GM12878 (cell line): ENCODE data around the gene CCL4L2. TPM values are rescaled to one million over a fixed set of nuclear protein-coding genes. Genes with fewer than 3 reads are reported as not detected.
"Not testable (repeated sequence)": the region's sequence is repeated elsewhere in the genome, so short reads cannot be mapped to it uniquely, and the experiment has no call there.

Experiments
- ATAC-seq: fragments of 200-7000 bp; cut with Tn5 transposase; 3 replicates; pipeline ENCODE4 v1.9.1; 2020; ENCODE audit warnings: mild to moderate bottlenecking, moderate library complexity
- BruUV-seq: library from RNA; stranded (reverse); fragments of 400-500 nt; replicated peaks from 2 replicates; lab custom pipeline; 2021; lab: Mats Ljungman, UMichigan
- CTCF ChIA-PET: fragments of 300-600 bp; sonication (Branson Sonifier 250); formaldehyde crosslinking; extraction: SDS; loops from one replicate; lab custom pipeline; 2021; ENCODE audit warnings: inconsistent platforms; lab: Yijun Ruan, JAX
- POLR2A ChIA-PET: fragments of 350-600 bp; formaldehyde crosslinking; extraction: SDS; loops from one replicate; lab custom pipeline; 2021; ENCODE audit warnings: inconsistent platforms; lab: Charles Lee
- RAD21 ChIA-PET: fragments of 300-600 bp; sonication (Branson Sonifier 250); formaldehyde crosslinking; loops from one replicate; lab custom pipeline; 2023; ENCODE audit warnings: antibody characterized with exemption; ENCODE audit not compliant: unreplicated experiment; lab: Charles Lee
- SMC1A ChIA-PET: fragments of 300-600 bp; sonication (Branson Sonifier 250); formaldehyde crosslinking; loops from one replicate; lab custom pipeline; 2023; ENCODE audit not compliant: unreplicated experiment, uncharacterized antibody; lab: Charles Lee
- DNase-seq: peaks from one replicate; pipeline ENCODE4 v3.0.0-alpha.2; 2011; ENCODE audit warnings: low read depth, low spot score
- FAIRE-seq: peaks from 3 replicates; lab custom pipeline; 2011; peaks lifted over from hg19 to GRCh38; lab: Jason Lieb, UNC
- H2AFZ ChIP-seq: 2 replicates; pipeline ENCODE4 v1.6.0; 2011; ENCODE audit warnings: low read depth, low read length, control low read depth; ENCODE audit not compliant: control insufficient read depth
- H3K27ac ChIP-seq: 2 replicates; pipeline ENCODE4 v1.5.1; 2011; ENCODE audit warnings: control low read depth; ENCODE audit not compliant: control insufficient read depth, insufficient read depth
- H3K27me3 ChIP-seq, 2 experiments: replicated peaks in 1 of 2; 2 replicates each; pipeline versions ENCODE4 v1.6.0 to v1.6.1; 2011; ENCODE audit warnings: low read length in 1 of 2; ENCODE audit not compliant: control insufficient read depth in 2 of 2, insufficient read depth in 2 of 2
- H3K36me3 ChIP-seq, 2 experiments: 2 replicates each; pipeline ENCODE4 v1.5.1; 2011; ENCODE audit warnings: low read length in 1 of 2; ENCODE audit not compliant: control insufficient read depth in 2 of 2, insufficient read depth in 2 of 2
- H3K4me1 ChIP-seq: 2 replicates; pipeline ENCODE4 v1.6.1; 2011; ENCODE audit warnings: mild to moderate bottlenecking, low read length, moderate library complexity, mixed read lengths; ENCODE audit not compliant: control insufficient read depth, insufficient read depth
- H3K4me2 ChIP-seq: 2 replicates; pipeline ENCODE4 v1.6.0; 2011; ENCODE audit warnings: control low read depth; ENCODE audit not compliant: control insufficient read depth, insufficient read depth
- H3K4me3 ChIP-seq: fragments of 200-600 bp; sonication (generic); 2 replicates; pipeline ENCODE4 v1.5.1; 2016
- H3K79me2 ChIP-seq: 2 replicates; pipeline ENCODE4 v1.6.0; 2011; ENCODE audit warnings: low read length; ENCODE audit not compliant: control insufficient read depth, insufficient read depth
- H3K9ac ChIP-seq: 2 replicates; pipeline ENCODE4 v1.8.0; 2011; ENCODE audit warnings: low read length, control low read depth, mixed read lengths; ENCODE audit not compliant: control insufficient read depth, insufficient read depth
- H3K9me3 ChIP-seq: replicated peaks from 3 replicates; pipeline ENCODE4 v1.5.1; 2011; ENCODE audit warnings: mild to moderate bottlenecking, low read length; ENCODE audit not compliant: control insufficient read depth, insufficient read depth
- H4K20me1 ChIP-seq: 2 replicates; pipeline ENCODE4 v1.6.0; 2011; ENCODE audit not compliant: control insufficient read depth, insufficient read depth
- CREB1 ChIP-seq: IDR thresholded peaks from 2 replicates; pipeline ENCODE4 v1.6.1; 2012; ENCODE audit warnings: low read depth, mild to moderate bottlenecking, inconsistent platforms
- NFYB ChIP-seq: IDR thresholded peaks from 2 replicates; pipeline ENCODE4 v1.6.1; 2011; ENCODE audit warnings: low read depth, mild to moderate bottlenecking, low read length, improper control_type of control experiment, moderate library complexity; ENCODE audit not compliant: insufficient read depth
- NR2C1 ChIP-seq: fragments of 450-650 bp; IDR thresholded peaks from 2 replicates; pipeline ENCODE4 v1.6.1; 2017; ENCODE audit warnings: antibody characterized with exemption, mild to moderate bottlenecking, moderate library complexity
- TCF7 ChIP-seq: IDR thresholded peaks from 2 replicates; pipeline ENCODE4 v1.6.1; 2014; ENCODE audit warnings: antibody characterized with exemption, borderline replicate concordance
- WGBS: methylation state at CpG from one replicate; pipeline ENCODE4 v1.1.6; 2016; ENCODE audit warnings: low lambda C conversion rate; ENCODE audit not compliant: insufficient replicate concordance, insufficient coverage; ENCODE audit errors: missing lambda C conversion rate; 5-methylcytosine and 5-hydroxymethylcytosine counted together
- in situ Hi-C: fragments of 300-500 bp; cut with MboI; formaldehyde crosslinking; loops from 9 replicates; pipeline ENCODE4 v1.14.3; 2018; ENCODE audit warnings: mixed read lengths
- intact Hi-C: fragments of 100-400 bp; cut with micrococcal nuclease; formaldehyde crosslinking; loops from one replicate; pipeline ENCODE4 v1.14.2; 2022; ENCODE audit not compliant: unreplicated experiment
- polyA plus RNA-seq, 11 experiments: library from polyadenylated mRNA; depleted of rRNA in 4 of 11; unstranded in 6 of 11; stranded (reverse) in 5 of 11; fragments of >200 nt; fragmentation: Nextera tagmentation in 4 of 11; fragmentation: Illumina TruSeq in 1 of 11; extraction: Ambion mirVana in 4 of 11; extraction: Trizol in 1 of 11; gene quantifications; 1 replicate in 1 of 11; 2 replicates in 10 of 11; pipeline versions ENCODE4 v1.2.1 to v1.2.3, GENCODE V29; 2011 to 2016; ENCODE audit warnings: inconsistent platforms in 2 of 11, missing spikeins in 2 of 11, low read depth in 1 of 11
- total RNA-seq, 4 experiments: library from RNA; depleted of rRNA in 3 of 4; stranded (reverse); fragments of >200 nt in 3 of 4; fragmentation: Illumina TruSeq in 1 of 4; extraction: Trizol in 1 of 4; gene quantifications; 2 replicates each; pipeline versions ENCODE4 v1.2.1 to v1.2.3, GENCODE V29; 2013 to 2021

CCL4L2 gene
- total and polyA plus RNA-seq, 10 of the 15 experiments (the other 5 are each of a cell fraction or from before 2014, with no cell fraction given) = 2.3 to 275 (median 14.5) TPM

GRCh38 chr17:36214918-36215317 lies 4.1 kb downstream of the CCL4L2 start (continued):
- TF ChIP-seq CREB1 = no peak
- no peak for TF ChIP-seq NFYB
- no peak for TF ChIP-seq TCF7
- TF ChIP-seq NR2C1 = no peak

- H3K27me3 ChIP-seq, DNase-seq, RAD21 ChIA-PET, H2AFZ ChIP-seq, H3K9me3 ChIP-seq, H3K79me2 ChIP-seq, FAIRE-seq, in situ Hi-C loops, H3K4me3 ChIP-seq, H3K27ac ChIP-seq, CTCF ChIA-PET, BruUV-seq, ATAC-seq, H3K9ac ChIP-seq, H3K4me2 ChIP-seq, intact Hi-C loops, H4K20me1 ChIP-seq, POLR2A ChIA-PET, H3K4me1 ChIP-seq, SMC1A ChIA-PET, H3K36me3 ChIP-seq: not testable (repeated sequence)
- 64% methylated on average over 5 of the region's 7 CpGs for whole genome bisulfite sequencing
Observed at GRCh38 chr17:36215406-36216308, 4.8 kb downstream of the CCL4L2 start.

- SMC1A ChIA-PET, H3K4me2 ChIP-seq, H3K9ac ChIP-seq, in situ Hi-C loops, intact Hi-C loops, DNase-seq, H2AFZ ChIP-seq, POLR2A ChIA-PET, FAIRE-seq, ATAC-seq, H3K79me2 ChIP-seq, H4K20me1 ChIP-seq, CTCF ChIA-PET, H3K36me3 ChIP-seq, H3K27me3 ChIP-seq, H3K4me3 ChIP-seq, H3K4me1 ChIP-seq, BruUV-seq, H3K27ac ChIP-seq, RAD21 ChIA-PET, H3K9me3 ChIP-seq: not testable (repeated sequence)
- 100% methylated on average over 1 of the region's 1 CpG for WGBS
Observed at GRCh38 chr17:36219556-36219955, 8.7 kb downstream of the CCL4L2 start.

GRCh38 chr17:36220737-36221580 lies 10.1 kb downstream of the CCL4L2 start:
- H3K4me1 ChIP-seq, RAD21 ChIA-PET, BruUV-seq, H3K4me3 ChIP-seq, H3K9me3 ChIP-seq, H2AFZ ChIP-seq, H4K20me1 ChIP-seq, ATAC-seq, H3K36me3 ChIP-seq, H3K79me2 ChIP-seq, H3K9ac ChIP-seq, SMC1A ChIA-PET, DNase-seq, H3K27me3 ChIP-seq, FAIRE-seq, H3K27ac ChIP-seq, CTCF ChIA-PET, intact Hi-C loops, H3K4me2 ChIP-seq, in situ Hi-C loops, POLR2A ChIA-PET: not testable (repeated sequence)
- WGBS = 29% methylated on average over 3 of the region's 3 CpGs
